GM21528 (cell line): ENCODE results near the gene CAMK2A.
"Not testable (repeated sequence)": the region's sequence is repeated elsewhere in the genome, so short reads cannot be mapped to it uniquely, and the experiment has no call there.

Experiments
- ATAC-seq: cut with Tn5 transposase; IDR thresholded peaks from one replicate; pipeline ENCODE4 v1.9.1; 2021; ENCODE audit warnings: mild to moderate bottlenecking, moderate library complexity; ENCODE audit not compliant: unreplicated experiment, low FRiP score

The CAMK2A gene

DNA sequence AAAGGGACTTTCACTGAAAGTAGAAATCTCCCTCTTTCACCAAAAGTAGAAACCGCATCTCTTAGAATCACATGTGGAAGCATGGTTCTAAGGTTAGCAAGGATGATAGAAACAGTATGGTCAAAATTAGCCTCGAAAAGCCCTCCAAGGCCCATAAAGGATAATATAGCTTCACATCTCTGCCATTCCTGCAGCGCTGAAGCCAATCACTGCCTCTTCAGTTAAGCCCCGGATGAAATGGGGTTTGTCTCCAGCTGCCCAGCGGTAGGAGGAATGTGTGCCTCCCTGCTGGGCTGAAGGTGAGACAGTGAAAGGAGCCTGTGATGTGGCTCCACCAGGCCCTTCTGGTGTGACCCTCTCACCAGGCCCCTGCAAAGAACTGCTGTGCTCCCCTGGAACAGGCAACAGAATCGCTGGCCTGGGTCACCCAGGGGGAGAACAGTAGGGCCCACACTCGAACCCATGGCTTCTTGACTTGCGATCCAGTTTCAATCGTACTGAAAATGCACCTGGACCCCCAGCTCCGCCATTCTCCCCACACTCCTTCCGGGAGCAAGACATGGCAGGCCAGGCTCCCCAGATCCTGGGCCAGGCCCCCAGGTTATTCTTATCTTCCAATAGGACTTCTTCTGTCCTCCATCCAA lies 47.2 kb downstream of the CAMK2A start:
- no peak for ATAC-seq

DNA sequence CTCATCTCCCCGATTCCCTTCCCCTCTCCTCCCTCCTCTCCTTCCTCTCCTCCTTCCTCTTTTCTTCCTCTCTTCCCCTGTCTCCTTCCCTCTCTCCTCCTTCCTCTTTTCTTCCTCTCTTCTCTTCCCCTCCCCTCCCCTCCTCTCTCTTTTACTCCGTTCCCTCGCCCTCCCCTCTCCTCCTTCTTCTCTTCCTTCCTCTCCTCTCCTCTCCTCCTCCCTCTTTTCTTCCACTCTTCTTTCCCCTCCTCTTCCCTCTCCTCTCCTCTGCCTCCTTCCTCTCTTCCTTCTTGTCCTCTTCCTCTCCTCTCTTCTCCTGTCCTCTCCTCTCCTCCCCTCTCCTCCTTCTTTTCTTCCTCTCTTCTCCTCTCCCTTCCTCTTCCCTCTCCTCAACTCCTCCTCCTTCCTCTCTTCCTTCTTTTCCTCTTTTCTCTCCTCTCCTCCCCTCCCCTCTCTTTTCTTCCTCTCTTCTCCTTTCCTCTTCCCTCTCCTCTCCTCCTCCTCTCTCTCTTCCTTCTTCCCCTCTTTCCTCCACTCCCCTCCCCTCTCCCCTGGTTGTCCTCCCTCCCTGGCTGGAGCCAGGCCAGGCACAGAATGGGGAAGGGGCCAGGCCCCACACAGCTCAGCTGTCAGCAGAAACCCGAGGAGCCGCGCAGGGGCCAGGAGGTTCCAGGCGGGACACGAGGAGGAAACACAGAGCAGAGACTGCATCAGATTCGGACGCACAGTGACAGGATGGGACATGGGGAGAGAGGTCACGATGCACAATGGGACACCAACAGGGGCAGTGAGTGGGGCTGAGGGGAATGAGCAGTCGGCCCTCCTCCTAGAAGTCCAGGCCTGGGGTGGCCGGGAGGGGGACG lies 48.0 kb downstream of the CAMK2A start:
- no peak for ATAC-seq

DNA sequence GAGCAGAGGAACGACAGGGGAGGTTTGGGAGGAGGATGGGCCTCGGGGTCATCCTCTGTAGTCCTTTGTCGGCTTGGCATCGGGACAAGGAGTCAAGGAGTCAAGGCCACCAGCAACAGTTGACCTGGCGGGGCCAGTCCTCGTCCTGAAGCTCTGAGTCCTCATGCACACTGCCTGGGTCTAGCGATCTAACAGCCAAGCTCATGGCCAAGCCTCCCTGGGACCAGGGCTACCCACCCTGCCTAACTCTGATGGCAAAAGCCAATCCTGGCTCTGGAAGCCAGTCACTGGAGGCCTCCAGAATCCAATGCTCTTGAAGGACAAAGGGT lies 49.8 kb downstream of the CAMK2A start:
- no peak for ATAC-seq

DNA sequence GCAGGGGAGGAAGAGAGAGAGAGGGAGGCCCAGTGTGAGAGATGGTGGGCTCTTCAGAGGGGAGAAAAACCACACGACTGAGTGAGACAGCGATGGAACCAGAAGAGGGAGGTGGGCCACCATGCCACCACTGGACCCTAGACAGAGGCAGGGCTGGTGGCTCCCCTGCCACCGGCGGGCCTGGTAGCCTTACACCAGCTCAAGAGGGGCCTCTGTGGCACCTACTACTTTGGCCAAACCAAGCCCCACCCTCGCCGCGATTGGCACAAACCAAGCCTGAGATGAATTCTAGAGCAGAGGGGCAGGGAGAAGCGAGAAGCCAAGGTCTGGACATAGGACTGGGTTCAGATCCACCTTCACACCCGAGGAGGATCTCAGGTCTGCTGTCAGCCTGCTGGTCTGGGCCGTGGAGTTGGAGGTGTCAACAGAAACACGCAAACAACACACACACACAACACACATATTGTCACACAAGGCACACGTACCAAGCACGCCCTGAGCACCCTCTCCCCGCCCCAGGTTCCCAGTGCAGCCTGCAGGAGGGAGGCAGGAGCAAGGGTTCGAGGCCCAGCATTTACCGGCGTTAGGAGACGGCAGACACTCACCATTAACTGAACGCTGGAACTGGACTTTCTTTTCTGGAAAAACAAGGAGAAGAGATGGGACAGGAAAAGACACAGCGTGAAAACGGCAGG lies 50.3 kb downstream of the CAMK2A start:
- ATAC-seq = no peak

DNA sequence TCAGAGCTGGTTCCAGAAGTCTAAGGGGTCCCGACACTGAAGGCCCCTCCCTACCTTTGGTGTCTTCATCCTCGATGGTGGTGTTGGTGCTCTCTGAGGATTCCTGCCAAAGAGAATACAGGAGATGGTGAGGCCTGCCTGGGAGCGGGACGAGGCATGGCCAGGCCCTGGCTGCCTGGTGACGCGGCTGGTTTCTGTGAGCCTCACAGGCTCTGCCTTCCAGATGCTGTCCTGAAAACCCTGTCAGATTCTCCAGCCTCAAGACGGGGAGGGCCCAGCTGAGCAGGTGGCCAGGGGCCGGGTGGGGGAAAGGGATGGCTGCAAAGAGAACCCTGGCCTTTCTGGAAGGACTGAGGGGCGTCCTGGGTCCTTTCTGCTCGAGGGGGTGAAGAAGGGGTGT lies 50.9 kb downstream of the CAMK2A start:
- no peak for ATAC-seq

DNA sequence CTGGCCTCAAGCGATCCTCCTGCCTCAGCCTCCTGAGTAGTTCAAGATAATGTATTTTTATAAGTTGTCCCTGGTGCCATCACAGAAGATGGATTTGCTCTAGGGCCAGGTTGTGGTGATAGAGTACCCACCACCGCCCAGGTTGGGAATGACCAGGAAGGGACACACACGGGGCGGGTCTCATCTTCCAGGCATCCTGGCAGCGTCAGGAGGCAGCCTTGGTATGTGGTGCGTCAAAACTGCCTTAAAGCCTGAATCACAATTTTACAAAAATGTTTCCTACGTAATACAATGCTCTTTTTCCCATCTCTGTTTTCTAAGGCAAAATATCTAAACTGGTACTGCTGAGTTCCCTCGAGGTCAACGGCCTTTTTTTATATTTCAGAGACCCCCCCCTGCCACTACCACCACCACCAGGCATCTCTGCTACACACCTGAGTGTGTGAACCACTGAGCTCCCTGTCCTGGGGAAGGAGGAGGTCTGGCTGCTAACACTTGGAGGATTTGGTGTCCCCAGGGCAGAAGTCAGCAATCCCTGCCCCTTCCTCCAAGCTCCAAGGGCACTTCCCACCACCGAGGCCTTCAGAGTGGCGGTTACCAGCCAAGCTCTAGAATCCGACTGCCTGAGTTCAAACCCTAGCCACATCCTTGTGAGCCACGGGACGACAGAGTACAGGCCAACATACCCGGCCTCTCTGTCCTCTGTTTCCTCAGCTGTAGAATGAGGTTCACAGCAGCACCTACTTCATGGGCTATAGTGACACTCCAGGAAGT lies 52.4 kb downstream of the CAMK2A start:
- ATAC-seq = no peak

DNA sequence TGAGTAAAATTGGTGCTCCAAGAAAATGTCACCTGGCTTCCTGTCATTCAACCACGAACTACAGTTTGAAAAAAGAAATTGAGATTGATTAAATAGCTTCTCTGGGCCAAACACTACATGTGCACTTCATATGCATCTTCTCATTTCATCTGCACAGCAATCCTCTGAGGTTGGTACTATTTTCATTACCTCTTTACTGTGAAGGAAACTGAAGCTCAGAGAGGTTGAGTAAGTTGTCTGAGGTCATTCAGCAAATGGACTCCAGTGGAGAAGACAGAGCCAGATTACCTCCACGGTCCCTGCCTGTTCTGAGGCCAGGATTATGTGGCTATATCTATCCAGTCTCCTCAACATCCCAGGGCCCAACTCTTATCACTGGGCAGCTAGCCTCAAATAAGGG lies 53.3 kb downstream of the CAMK2A start:
- no peak for ATAC-seq

DNA sequence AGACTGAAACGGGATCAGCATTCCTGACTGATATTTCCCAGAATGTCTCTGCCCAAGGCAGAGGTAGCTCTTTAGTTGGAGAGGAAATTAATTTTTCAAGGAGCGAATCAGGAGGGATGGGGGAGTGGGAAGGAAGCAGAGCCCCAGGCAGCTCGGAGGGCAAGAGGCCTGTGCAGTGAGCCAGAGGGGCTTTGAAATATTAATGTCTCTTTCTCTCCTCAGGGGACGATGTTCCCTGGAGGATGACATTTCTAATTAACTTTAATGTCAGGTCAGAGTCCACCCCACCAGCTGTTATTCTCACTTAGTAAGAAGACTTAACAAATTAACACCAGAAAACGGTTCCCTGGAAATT lies 54.1 kb downstream of the CAMK2A start:
- ATAC-seq = no peak

DNA sequence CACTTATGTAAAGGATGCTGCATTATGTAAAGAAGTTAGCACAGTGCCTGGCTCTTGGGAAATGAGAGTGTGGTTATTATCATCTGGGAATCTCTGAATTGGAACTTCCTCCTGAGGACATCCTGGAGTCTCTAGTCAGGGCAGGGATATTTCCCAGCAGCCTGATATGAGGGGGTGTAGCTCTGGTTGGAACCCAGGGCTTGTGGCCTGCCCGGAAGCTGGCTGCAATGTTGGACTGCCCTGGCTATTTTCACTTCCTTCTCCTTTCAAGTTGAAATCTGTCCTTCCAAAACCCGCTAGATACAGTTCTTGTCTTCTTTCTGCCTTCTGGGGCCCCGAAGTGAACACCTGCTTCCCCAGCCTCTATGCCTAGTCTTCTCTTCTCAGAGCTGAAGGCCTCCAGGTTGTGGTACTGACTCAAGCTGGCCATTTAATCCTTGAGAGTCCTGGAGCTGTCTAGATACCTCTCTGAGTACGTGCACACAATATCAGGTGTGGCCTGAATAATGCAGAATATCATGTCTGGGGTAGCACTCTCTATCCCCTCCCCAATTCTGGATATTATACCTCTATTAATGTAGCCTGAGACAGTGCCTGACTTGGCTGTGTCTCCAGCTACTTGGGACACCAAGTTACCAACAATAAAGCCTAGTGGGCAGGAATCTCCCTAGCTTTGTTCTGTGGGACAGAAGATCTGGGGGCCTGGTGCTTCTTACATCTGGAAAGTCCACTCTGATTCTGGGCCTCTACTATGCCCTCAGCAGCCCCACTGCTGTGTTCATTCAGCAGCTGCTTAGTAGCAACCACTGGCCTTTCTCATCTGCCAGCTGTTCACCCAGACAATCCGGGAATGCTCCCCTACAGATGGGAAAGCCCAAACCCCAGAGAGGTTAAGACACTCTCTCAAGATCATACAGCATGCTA lies 54.7 kb downstream of the CAMK2A start:
- ATAC-seq = no peak

DNA sequence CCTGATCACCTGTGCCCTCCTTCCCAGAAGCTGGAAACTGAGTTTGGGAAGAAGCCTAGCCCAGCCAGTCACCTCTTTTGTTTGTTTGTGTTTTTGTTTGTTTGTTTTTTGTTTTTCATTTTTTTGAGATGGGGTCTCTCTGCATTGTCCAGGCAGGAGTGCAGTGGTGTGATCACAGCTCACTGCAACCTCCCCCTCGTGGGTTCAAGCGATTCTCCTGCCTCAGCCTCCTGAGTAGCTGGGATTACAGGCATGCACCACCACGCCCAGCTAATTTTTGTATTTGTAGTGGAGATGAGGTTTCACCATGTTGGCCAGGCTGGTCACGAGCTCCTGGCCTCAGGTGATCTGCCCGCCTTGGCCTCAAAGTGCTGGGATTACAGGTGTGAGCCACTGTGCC lies 55.9 kb downstream of the CAMK2A start:
- ATAC-seq = not testable (repeated sequence)

DNA sequence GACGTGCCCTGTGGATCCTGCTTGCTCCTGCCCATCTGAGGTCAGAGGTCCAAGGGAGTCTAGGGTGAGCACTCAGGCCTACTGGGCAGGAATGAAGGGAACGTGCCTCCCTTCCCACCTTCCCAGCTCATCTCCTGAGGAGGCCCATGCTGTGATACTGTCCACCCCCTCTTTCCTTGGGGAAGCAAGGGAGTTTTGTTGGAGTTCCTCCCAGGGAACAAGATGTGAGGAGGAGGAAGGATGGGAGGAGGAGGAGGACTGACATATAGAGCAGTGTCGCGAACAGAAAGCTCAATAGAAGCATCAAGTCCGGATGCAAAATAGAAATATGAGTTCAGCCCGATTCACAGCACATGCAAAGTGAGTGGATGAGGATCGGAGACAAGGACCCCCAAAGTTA lies 58.7 kb downstream of the CAMK2A start:
- ATAC-seq = no peak

DNA sequence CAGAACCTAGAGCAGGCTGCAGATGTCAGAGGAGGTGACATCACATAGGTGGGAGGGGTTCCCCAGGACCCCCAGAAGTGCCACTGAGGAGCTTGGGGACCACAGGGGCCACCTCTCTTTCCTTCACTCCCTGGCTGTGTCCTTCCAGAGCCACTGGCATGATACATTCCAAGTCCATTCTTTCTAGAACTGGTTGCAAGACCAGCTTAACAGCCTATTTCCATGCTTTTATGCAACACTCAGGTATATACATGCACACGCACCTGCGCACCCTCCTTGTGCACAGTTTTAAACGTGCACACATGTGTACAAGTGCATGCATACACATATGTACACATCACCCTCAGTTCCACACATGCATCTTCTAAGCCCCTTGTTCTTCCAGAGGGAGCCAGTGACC lies 60.0 kb downstream of the CAMK2A start:
- no peak for ATAC-seq

DNA sequence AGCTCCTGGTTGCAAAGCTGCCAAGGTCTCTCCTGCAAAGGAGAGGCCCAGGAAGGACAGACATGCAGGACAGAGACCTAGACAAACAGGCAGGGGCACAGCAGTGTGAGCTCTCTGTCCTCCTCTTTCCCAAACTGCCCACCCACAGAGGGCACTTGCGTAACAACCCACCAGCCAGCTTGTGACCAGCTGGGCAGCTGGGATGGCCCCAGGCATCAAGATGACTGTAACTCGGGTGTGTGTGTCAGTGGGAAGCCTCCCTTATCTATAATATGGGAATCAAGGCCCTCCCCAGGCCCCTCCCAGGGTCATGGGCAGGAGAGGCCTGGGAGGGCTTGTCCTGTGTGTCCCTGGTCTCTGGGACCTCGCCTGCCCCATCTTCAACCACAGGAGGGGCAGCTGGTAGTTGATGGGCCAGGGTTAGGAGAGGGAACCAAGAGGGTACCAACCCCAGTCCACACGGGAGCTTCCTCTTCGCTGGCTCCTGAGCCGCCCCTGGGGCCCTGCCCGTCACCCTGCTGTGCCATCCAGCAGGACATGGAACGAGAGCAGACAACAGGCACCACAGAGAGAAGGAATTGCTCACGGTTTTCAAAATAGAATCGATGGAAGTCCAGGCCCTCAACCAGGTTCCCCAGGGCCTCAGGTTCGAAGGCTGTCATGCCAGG lies 61.8 kb downstream of the CAMK2A start:
- ATAC-seq = no peak

DNA sequence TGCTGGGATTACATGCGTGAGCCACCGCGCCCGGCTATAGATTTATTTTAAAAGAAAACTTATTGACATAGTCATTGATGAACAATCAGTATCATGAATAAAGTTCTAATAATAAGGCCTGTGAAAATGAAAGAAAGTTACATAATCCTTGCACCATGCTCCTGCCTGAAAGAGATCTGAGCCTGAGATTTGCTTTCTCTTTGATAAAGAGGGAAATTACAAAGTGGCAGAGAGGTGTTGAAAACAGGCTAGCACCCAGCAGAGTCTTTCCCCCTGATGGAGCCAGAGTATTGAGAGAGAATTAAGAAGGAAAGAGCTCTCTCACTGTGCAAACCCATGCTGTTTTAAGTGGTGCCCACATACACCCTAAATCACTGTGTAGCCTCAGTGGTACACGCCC lies 62.5 kb downstream of the CAMK2A start:
- ATAC-seq = no peak

DNA sequence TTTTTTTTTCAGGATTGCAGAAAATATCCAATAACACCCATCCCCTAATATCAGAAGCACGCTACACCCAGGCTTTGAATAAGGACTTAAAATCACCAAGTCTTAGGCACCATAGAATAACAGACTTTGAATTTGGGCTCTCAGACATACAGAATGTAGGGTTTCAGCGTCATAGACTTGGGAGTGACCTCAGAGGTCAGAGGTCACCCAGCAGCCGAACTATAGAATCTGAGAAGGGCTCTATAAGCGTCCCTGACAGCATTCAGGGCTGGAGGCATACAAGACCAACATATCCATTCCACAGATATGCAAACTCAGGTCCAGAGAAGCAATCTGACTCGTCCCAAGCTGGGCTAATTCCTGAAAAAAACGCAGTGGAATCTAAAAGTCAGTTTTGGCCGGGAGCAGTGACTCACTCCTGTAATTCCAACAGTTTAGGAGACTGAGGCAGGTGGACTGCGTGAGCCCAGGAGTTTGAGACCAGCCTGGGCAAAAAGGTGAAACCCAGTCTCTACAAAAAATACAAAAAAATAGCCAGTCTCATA lies 65.0 kb downstream of the CAMK2A start:
- ATAC-seq = no peak

DNA sequence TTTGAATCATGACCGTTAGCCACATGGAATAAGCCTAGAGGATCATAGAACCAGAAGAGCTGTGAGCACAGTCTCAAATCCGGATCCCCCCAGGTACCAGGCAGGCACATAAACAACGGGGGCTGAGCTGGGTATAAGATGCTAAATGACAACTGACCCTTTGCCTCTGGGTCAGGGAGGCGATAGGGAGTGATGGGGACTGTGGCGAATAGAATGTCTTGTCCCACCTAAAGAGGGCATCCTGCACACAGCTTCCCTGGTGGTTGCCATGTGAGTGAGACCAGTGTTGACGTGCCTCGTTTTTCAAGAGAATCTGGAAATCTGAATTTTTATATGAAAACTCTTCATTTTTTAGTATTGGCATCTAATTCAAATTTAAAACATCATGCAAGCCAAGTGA lies 66.1 kb downstream of the CAMK2A start:
- no peak for ATAC-seq

DNA sequence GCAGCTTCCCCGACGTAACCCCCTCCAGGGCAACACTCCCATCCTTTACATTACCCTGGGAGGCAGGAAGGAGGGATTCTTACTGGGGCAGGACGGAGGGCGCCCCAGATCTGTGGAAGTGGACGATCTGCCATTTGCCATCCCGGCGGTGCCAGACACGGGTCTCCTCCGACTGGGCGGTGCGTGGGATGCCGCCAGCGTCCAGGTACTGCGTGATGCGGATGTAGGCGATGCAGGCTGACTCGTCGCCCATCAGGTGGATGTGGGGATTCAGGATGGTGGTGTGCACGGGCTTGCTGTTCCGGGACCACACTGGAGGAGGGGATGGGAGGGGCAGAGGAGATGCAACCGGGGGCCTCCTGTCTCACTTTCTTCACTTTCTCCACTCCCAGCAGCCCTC lies 66.7 kb downstream of the CAMK2A start:
- no peak for ATAC-seq

DNA sequence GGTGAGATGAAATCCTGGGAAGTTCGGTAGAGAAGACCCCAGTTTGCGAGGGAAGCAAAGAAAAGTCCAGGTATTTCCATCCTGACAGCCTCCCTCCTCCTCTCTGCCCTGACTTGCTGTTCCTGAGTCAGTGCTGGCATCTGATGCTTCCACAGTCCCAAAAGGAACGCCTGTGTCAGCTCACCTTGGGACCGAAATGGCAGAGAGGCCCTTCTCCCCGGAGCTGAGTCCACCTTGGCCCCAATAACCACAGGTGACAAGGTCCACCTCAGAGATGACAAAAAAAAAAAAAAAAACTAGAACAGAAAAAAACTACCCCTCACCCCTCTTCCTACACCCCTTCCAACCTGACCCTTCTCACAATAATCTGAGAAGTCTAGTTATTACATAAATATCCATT lies 68.1 kb downstream of the CAMK2A start:
- ATAC-seq = no peak

DNA sequence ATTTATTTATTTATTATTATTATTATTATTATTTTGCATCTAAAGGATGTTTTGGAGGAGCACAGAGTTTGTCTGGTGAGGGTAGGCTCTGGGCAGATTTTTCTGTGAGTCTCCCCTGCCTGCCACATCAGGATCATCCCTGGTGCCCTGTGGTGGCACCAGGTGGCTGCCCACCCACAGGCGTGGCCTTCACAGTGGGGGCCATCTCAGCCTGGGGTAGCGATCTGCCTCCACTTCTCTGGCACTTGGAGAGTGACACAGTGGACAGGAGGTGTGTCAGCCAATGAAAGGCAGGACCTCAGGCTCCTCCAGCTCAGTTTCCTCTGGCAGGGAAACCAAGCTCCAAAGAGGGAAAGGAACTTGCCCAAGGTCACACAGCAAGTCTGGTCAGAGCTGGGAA lies 69.7 kb downstream of the CAMK2A start:
- no peak for ATAC-seq
